K562 (cell line): Measurements from ENCODE around the gene ANKRD12. TPM values are rescaled to one million over a fixed set of nuclear protein-coding genes. Genes with fewer than 3 reads are reported as not detected.

ENCODE experiments used
- BHLHE40 ChIP-seq: IDR thresholded peaks from 2 replicates; pipeline ENCODE4 v1.6.1; 2011; ENCODE audit warnings: low read length, improper control_type of control experiment
- ELF1 ChIP-seq: fragments of 200-800 bp; sonication (Bioruptor generic); IDR thresholded peaks from 2 replicates; pipeline ENCODE4 v1.6.1; 2016; ENCODE audit warnings: missing genetic modification characterization, missing compliant biosample characterization
- EP400 ChIP-seq: fragments of 450-650 bp; IDR thresholded peaks from 2 replicates; pipeline ENCODE4 v1.6.1; 2017; ENCODE audit warnings: antibody characterized with exemption, mild to moderate bottlenecking, moderate library complexity
- HMGN3 ChIP-seq: IDR thresholded peaks from 2 replicates; pipeline ENCODE4 v1.6.1; 2011; ENCODE audit warnings: borderline replicate concordance, low read depth, mild to moderate bottlenecking, mixed read lengths, low read length; ENCODE audit not compliant: insufficient read length; ENCODE audit errors: extremely low read depth
- KLF1 ChIP-seq: fragments of 450-650 bp; IDR thresholded peaks from 2 replicates; pipeline ENCODE4 v1.6.1; 2016; ENCODE audit warnings: missing genetic modification characterization, missing compliant biosample characterization
- NFATC3 ChIP-seq: fragments of 450-650 bp; IDR thresholded peaks from 2 replicates; pipeline ENCODE4 v1.6.1; 2017; ENCODE audit warnings: mild to moderate bottlenecking
- POLR2A ChIP-seq: fragments of 450-650 bp; conservative IDR thresholded peaks from 2 replicates; pipeline ENCODE4 v1.6.1; 2016
- POLR2H ChIP-seq: IDR thresholded peaks from 2 replicates; pipeline ENCODE4 v1.6.1; 2016; ENCODE audit warnings: missing genetic modification characterization, low read depth, mild to moderate bottlenecking, control low read depth, missing compliant biosample characterization, moderate library complexity
- SMARCE1 ChIP-seq: fragments of 450-650 bp; IDR thresholded peaks from 2 replicates; pipeline ENCODE4 v1.7.1; 2016; ENCODE audit warnings: mild to moderate bottlenecking
- TFAM ChIP-seq: fragments of 250-450 bp; sonication (Bioruptor Pico); conservative IDR thresholded peaks from 2 replicates; pipeline ENCODE4 v1.5.0; 2021; ENCODE audit warnings: mild to moderate bottlenecking, moderate library complexity
- ZNF280B ChIP-seq: fragments of 250-450 bp; sonication (Bioruptor Pico); IDR thresholded peaks from 2 replicates; pipeline ENCODE4 v1.5.1; 2021; ENCODE audit warnings: mild to moderate bottlenecking
- ZNF583 ChIP-seq: fragments of 250-450 bp; sonication (Bioruptor Pico); IDR thresholded peaks from 2 replicates; pipeline ENCODE4 v1.4.0; 2020
- polyA plus RNA-seq, 8 experiments: library from polyadenylated mRNA; depleted of rRNA in 4 of 8; stranded (reverse) in 5 of 8; unstranded in 3 of 8; fragments of >200 nt; fragmentation: Nextera tagmentation in 2 of 8; fragmentation: Illumina TruSeq in 1 of 8; extraction: Ambion mirVana in 2 of 8; extraction: Trizol in 1 of 8; gene quantifications; 2 replicates each; pipeline versions ENCODE4 v1.2.1 to v1.2.3, GENCODE V29; 2011 to 2014; ENCODE audit warnings: inconsistent platforms in 1 of 8, missing spikeins in 1 of 8
- total RNA-seq, 7 experiments: library from RNA; depleted of rRNA in 6 of 7; stranded (reverse); fragments of >200 nt in 6 of 7; fragmentation: Illumina TruSeq in 2 of 7; extraction: Trizol in 2 of 7; gene quantifications; 2 replicates each; pipeline versions ENCODE4 v1.2.1 to v1.2.3, GENCODE V29; 2011 to 2021; ENCODE audit warnings: low replicate concordance in 1 of 7
- TF ChIP-seq, protein P1 (sequence below), 2 experiments: fragments of 450-650 bp; IDR thresholded peaks; 2 replicates each; pipeline ENCODE4 v1.6.1; 2018; ENCODE audit warnings: mild to moderate bottlenecking in 2 of 2, low read depth in 1 of 2; ENCODE audit not compliant: partially characterized antibody in 2 of 2
- TF ChIP-seq, protein P2 (sequence below), 2 experiments: fragments of 450-650 bp; formaldehyde crosslinking in 1 of 2; IDR thresholded peaks; 2 replicates each; pipeline versions ENCODE4 v1.4.0 to v1.6.1; 2014 to 2020; ENCODE audit warnings: mild to moderate bottlenecking in 2 of 2, borderline replicate concordance in 1 of 2, low read depth in 1 of 2

ANKRD12 gene
- total and polyA plus RNA-seq, 9 of the 15 experiments (the other 6 are each of a cell fraction or from before 2014, with no cell fraction given) = 6.6 to 28.2 (median 16.0) TPM

GRCh38 chr18:9101730-9102507 lies 34.7 kb upstream of the ANKRD12 start (continued):
- TF ChIP-seq, protein P1, sequence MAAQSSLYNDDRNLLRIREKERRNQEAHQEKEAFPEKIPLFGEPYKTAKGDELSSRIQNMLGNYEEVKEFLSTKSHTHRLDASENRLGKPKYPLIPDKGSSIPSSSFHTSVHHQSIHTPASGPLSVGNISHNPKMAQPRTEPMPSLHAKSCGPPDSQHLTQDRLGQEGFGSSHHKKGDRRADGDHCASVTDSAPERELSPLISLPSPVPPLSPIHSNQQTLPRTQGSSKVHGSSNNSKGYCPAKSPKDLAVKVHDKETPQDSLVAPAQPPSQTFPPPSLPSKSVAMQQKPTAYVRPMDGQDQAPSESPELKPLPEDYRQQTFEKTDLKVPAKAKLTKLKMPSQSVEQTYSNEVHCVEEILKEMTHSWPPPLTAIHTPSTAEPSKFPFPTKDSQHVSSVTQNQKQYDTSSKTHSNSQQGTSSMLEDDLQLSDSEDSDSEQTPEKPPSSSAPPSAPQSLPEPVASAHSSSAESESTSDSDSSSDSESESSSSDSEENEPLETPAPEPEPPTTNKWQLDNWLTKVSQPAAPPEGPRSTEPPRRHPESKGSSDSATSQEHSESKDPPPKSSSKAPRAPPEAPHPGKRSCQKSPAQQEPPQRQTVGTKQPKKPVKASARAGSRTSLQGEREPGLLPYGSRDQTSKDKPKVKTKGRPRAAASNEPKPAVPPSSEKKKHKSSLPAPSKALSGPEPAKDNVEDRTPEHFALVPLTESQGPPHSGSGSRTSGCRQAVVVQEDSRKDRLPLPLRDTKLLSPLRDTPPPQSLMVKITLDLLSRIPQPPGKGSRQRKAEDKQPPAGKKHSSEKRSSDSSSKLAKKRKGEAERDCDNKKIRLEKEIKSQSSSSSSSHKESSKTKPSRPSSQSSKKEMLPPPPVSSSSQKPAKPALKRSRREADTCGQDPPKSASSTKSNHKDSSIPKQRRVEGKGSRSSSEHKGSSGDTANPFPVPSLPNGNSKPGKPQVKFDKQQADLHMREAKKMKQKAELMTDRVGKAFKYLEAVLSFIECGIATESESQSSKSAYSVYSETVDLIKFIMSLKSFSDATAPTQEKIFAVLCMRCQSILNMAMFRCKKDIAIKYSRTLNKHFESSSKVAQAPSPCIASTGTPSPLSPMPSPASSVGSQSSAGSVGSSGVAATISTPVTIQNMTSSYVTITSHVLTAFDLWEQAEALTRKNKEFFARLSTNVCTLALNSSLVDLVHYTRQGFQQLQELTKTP (IDR thresholded peaks at IDR 0.05; ENCODE audit: low read depth in 1 of 2, partially characterized antibody in 2 of 2) = peak; percentile 63 to 68
- TF ChIP-seq ELF1 (peak; percentile 81), EP400 (peak; percentile 27; the same call in 1 of the 2 replicates), HMGN3 (no peak), POLR2A (peak; percentile 82), BHLHE40 (no peak), ZNF280B (CRISPR knock-in tag) (no peak), KLF1 (tag) (no peak), TFAM (CRISPR knock-in tag) (no peak), ZNF583 (no peak), POLR2H (tag) (peak; percentile 85), SMARCE1 (peak; percentile 48; the same call in 1 of the 2 replicates), NFATC3 (no peak; the same call in 1 of the 2 replicates)
- TF ChIP-seq, protein P2, sequence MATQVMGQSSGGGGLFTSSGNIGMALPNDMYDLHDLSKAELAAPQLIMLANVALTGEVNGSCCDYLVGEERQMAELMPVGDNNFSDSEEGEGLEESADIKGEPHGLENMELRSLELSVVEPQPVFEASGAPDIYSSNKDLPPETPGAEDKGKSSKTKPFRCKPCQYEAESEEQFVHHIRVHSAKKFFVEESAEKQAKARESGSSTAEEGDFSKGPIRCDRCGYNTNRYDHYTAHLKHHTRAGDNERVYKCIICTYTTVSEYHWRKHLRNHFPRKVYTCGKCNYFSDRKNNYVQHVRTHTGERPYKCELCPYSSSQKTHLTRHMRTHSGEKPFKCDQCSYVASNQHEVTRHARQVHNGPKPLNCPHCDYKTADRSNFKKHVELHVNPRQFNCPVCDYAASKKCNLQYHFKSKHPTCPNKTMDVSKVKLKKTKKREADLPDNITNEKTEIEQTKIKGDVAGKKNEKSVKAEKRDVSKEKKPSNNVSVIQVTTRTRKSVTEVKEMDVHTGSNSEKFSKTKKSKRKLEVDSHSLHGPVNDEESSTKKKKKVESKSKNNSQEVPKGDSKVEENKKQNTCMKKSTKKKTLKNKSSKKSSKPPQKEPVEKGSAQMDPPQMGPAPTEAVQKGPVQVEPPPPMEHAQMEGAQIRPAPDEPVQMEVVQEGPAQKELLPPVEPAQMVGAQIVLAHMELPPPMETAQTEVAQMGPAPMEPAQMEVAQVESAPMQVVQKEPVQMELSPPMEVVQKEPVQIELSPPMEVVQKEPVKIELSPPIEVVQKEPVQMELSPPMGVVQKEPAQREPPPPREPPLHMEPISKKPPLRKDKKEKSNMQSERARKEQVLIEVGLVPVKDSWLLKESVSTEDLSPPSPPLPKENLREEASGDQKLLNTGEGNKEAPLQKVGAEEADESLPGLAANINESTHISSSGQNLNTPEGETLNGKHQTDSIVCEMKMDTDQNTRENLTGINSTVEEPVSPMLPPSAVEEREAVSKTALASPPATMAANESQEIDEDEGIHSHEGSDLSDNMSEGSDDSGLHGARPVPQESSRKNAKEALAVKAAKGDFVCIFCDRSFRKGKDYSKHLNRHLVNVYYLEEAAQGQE (IDR thresholded peaks at IDR 0.05; ENCODE audit: borderline replicate concordance) = peak; percentile 25
- TF ChIP-seq, protein P2 (CRISPR knock-in tag; IDR thresholded peaks at IDR 0.05; ENCODE audit: low read depth) = no peak
